IPS-15b (cell line): ENCODE measurements around the gene NR1D1.

Experiments used
- H3K27me3 ChIP-seq: one replicate; pipeline ENCODE4 v1.6.1; 2013; ENCODE audit warnings: low read length; ENCODE audit not compliant: control insufficient read depth, insufficient read depth
- H3K36me3 ChIP-seq: one replicate; pipeline ENCODE4 v1.6.1; 2013; ENCODE audit warnings: low read length; ENCODE audit not compliant: control insufficient read depth, insufficient read depth
- H3K4me1 ChIP-seq: one replicate; pipeline ENCODE4 v1.6.1; 2013; ENCODE audit warnings: mild to moderate bottlenecking, low read length; ENCODE audit not compliant: control insufficient read depth, insufficient read depth
- H3K4me3 ChIP-seq: one replicate; pipeline ENCODE4 v1.5.1; 2013; ENCODE audit warnings: low read depth, low read length
- H3K9ac ChIP-seq: one replicate; pipeline ENCODE4 v1.6.1; 2013; ENCODE audit warnings: low read depth, mild to moderate bottlenecking, low read length
- H3K9me3 ChIP-seq: one replicate; pipeline ENCODE4 v1.6.1; 2013; ENCODE audit warnings: mild to moderate bottlenecking, low read length; ENCODE audit not compliant: control insufficient read depth, insufficient read depth

Gene NR1D1

GRCh38 chr17:40069751-40070708 is 30.4 kb downstream of the NR1D1 start:
- peak overlapping the region; percentile 62 for H3K4me3 ChIP-seq
- H3K27me3 ChIP-seq = peaks cover 7% of the 10 kb centered on the region
- H3K9me3 ChIP-seq = no peaks in the 10 kb centered on the region
- no peak overlapping the region for H3K9ac ChIP-seq
- H3K36me3 ChIP-seq = no peaks in the 10 kb centered on the region
- H3K4me1 ChIP-seq = peaks cover 35% of the 10 kb centered on the region

GRCh38 chr17:40068917-40069750 is 31.3 kb downstream of the NR1D1 start:
- H3K36me3 ChIP-seq = no peaks in the 10 kb centered on the region
- H3K4me1 ChIP-seq = peaks cover 40% of the 10 kb centered on the region
- H3K4me3 ChIP-seq = peak overlapping the region; percentile 62
- H3K9me3 ChIP-seq = no peaks in the 10 kb centered on the region
- peak overlapping the region; percentile 8 for H3K9ac ChIP-seq
- peaks cover 13% of the 10 kb centered on the region for H3K27me3 ChIP-seq

GRCh38 chr17:40068584-40068916 is 31.8 kb downstream of the NR1D1 start:
- H3K4me3 ChIP-seq = peak overlapping the region; percentile 62
- H3K9ac ChIP-seq = peak overlapping the region; percentile 8
- H3K4me1 ChIP-seq = peaks cover 39% of the 10 kb centered on the region
- peaks cover 18% of the 10 kb centered on the region for H3K27me3 ChIP-seq
- no peaks in the 10 kb centered on the region for H3K36me3 ChIP-seq
- no peaks in the 10 kb centered on the region for H3K9me3 ChIP-seq

DNA sequence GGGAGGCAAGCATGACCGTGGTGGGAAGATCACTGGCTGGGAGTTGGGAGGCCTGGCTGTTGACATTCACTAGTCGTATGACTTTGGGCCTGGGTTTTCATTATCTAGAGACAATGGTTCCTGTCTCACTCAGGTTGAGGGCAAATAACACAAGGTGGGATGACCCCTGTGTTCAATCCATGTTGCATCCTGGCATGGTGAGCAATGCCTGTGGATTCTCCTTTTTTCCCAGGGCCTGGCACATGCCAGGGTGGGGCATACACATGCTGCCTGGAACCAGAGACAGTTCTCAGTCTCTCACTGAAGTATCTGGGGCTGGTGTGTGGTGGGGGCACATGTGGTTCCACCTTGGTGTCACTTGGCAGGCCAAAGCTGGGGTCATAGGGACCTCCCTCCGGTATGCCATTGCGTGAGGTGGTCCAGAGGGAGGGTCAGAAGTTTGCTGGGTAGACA is 32.2 kb downstream of the NR1D1 start:
- Histone ChIP-seq H3K4me1 (peaks cover 39% of the 10 kb centered on the region), H3K27me3 (peaks cover 19% of the 10 kb centered on the region), H3K4me3 (no peak overlapping the region), H3K9me3 (no peaks in the 10 kb centered on the region), H3K36me3 (no peaks in the 10 kb centered on the region), H3K9ac (peak overlapping the region; percentile 8)

- Histone ChIP-seq H3K4me1 (peaks cover 39% of the 10 kb centered on the region), H3K27me3 (peaks cover 19% of the 10 kb centered on the region), H3K9me3 (no peaks in the 10 kb centered on the region), H3K36me3 (no peaks in the 10 kb centered on the region), H3K9ac (no peak overlapping the region), H3K4me3 (no peak overlapping the region)
Measured at GRCh38 chr17:40067710-40068109, 32.7 kb downstream of the NR1D1 start.

GRCh38 chr17:40065769-40066510 is 34.4 kb downstream of the NR1D1 start:
- Histone ChIP-seq H3K36me3 (no peaks in the 10 kb centered on the region), H3K9ac (no peak overlapping the region), H3K4me1 (peaks cover 43% of the 10 kb centered on the region)

DNA sequence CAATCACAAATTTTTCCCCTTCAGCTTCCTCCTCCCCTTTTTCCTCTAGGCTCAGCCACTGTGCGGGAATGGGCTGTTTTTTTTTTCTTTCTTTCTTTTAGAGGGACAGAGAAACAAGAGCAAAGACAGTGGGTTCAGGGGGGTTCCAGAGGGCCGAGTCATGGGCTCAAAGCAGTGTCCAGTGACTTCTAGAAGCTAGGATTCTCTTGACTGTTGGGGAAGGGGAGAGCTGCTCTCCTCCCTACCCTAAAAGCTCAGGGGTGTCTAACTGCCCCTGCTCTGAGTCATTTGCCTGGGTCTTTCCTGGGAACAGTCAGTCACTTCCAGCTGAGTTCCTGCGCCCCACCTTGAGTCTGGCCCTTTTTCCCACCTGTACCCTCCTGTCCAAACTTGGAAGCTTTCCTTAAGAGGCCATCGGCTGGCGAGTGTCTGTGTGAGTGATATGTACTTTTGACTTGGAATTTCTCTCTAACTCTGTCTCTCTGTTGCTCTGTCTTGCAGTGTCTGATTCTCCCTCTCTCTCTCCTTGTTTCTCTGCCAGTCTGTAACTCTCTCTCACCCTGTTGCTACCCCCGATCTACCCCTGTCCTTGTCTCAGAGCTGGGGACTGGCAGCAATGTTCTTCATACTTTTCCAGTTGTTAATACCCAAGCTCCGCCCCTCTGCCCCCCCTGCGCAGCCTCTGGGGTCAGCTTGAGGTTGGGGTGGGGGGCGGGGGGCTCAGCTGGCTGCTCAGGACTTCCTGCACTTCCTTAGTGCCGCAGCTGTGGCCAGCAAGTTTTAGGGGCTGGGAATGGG is 35.2 kb downstream of the NR1D1 start:
- Histone ChIP-seq H3K36me3 (no peaks in the 10 kb centered on the region), H3K9ac (no peak overlapping the region), H3K4me1 (peaks cover 45% of the 10 kb centered on the region), H3K27me3 (peaks cover 26% of the 10 kb centered on the region), H3K4me3 (no peak overlapping the region), H3K9me3 (no peaks in the 10 kb centered on the region)

More at GRCh38 chr17:40065769-40066510, 34.4 kb downstream of the NR1D1 start:
- no peak overlapping the region for H3K4me3 ChIP-seq
- no peaks in the 10 kb centered on the region for H3K9me3 ChIP-seq
- peaks cover 24% of the 10 kb centered on the region for H3K27me3 ChIP-seq

DNA sequence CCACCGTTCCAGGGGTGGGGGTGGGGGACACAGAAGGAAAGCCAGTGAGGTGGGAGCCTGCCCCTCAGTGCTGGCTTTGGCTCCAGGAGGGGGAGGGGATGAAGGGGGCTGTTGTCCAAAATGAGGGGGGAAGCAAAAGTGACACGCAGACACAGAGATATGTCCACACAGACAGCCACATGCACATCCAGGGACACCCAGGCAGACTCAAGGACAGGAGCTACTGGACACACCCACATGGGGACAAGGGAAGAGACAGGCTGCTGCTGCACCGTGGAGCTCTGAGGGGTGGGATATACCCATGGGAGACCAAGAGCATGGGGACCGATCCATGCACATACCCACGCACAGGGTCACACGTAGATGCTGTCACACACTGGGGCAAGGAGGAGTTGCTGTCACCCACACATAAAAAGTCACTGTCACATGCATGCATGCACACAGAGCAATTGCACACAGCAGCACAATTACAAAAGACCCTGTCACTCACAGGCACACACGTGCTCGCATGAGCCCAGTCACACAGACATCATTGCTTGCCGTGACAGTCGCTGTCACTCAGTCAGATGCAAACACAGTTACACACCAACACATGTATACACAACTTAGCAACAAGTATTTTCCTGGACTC is 36.4 kb downstream of the NR1D1 start:
- Histone ChIP-seq H3K9ac (peak overlapping the region; percentile 87), H3K4me1 (peaks cover 35% of the 10 kb centered on the region), H3K9me3 (no peaks in the 10 kb centered on the region)

DNA sequence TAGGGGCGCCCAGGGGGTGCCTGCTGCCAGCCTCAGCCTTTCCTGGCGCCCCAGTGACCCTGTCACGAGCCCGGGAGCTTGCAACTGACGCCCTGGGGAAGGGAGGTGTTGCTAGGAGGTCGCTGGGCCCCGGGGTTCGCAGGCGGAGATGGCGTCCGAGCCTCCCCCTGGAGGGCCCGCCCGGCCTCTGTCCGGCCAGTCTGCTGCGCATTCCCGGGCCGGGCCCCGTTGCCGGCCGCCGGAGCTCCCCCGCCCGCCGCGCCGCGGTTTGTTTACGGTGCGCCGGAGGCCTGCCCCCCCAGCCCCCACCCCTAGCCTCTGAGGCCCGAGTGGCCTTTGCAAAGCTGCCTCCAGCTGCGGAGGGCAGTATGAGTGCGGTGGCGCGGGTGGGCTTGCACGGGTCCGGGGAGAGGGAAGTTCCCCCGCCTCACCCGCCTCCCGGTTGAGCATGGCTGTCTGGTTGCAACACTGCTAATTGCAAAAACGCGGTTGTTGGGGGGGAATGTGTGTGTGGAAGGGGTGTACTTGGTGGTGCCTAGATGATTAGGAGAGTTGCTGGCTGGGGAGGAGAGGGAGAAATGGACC is 37.1 kb downstream of the NR1D1 start:
- Histone ChIP-seq H3K9ac (peak overlapping the region; percentile 87), H3K36me3 (no peaks in the 10 kb centered on the region), H3K4me3 (peak overlapping the region; percentile 81), H3K9me3 (no peaks in the 10 kb centered on the region), H3K4me1 (peaks cover 29% of the 10 kb centered on the region), H3K27me3 (peaks cover 26% of the 10 kb centered on the region)

More for the DNA sequence above, 36.4 kb downstream of the NR1D1 start:
- Histone ChIP-seq H3K27me3 (peaks cover 26% of the 10 kb centered on the region), H3K36me3 (no peaks in the 10 kb centered on the region), H3K4me3 (peak overlapping the region; percentile 81)
